Adrenal gland (tissue), 5 donors: ENCODE measurements around the gene SECISBP2.

Experiments
- CTCF ChIP-seq, 6 experiments: fragments of 450-650 bp in 4 of 6; fragments of 200-600 bp in 2 of 6; sonication (generic) in 1 of 6; IDR thresholded peaks; 1 replicate in 5 of 6; 2 replicates in 1 of 6; pipeline versions ENCODE4 v1.5.1 to v1.8.0; 2016 to 2021; ENCODE audit warnings: antibody characterized with exemption in 6 of 6, mild to moderate bottlenecking in 2 of 6, moderate library complexity in 1 of 6
- POLR2A ChIP-seq, 2 donors: fragments of 450-650 bp; IDR thresholded peaks; one replicate each; pipeline ENCODE4 v1.6.1; 2017; ENCODE audit warnings: antibody characterized with exemption in 2 of 2, mild to moderate bottlenecking in 2 of 2, moderate library complexity in 1 of 2
- donor health status: DM: no; HTN: no; CAD: no.

GRCh38 chr9:89405826-89406225 is 87.5 kb downstream of the SECISBP2 start:
- TF ChIP-seq CTCF (IDR thresholded peaks at IDR 0.05): no peak
- no peak for TF ChIP-seq POLR2A (IDR thresholded peaks at IDR 0.05)
